Progenitor cell of endocrine pancreas (in vitro differentiated cells): Measurements from ENCODE around the gene USHBP1. TPM values are rescaled to one million over a fixed set of nuclear protein-coding genes. Genes with fewer than 3 reads are reported as not detected.
"Not testable (repeated sequence)": the region's sequence is repeated elsewhere in the genome, so short reads cannot be mapped to it uniquely, and the experiment has no call there.

Experiments used
- DNase-seq: peaks from one replicate; pipeline ENCODE4 v3.0.0; 2021; ENCODE audit warnings: low spot score; ENCODE audit not compliant: unreplicated experiment
- H3K27ac Mint-ChIP-seq: 2 replicates; pipeline ENCODE4 v1.8.0; 2021; ENCODE audit warnings: mild to moderate bottlenecking, moderate library complexity, mixed read lengths
- H3K27me3 Mint-ChIP-seq: 2 replicates; pipeline ENCODE4 v1.8.0; 2021; ENCODE audit warnings: mixed read lengths
- H3K36me3 Mint-ChIP-seq: 2 replicates; pipeline ENCODE4 v1.8.0; 2022; ENCODE audit warnings: mixed read lengths; ENCODE audit not compliant: insufficient read depth
- H3K4me1 Mint-ChIP-seq: 2 replicates; pipeline ENCODE4 v1.8.0; 2021; ENCODE audit warnings: low read depth, mixed read lengths
- H3K4me3 Mint-ChIP-seq: 2 replicates; pipeline ENCODE4 v1.8.0; 2021; ENCODE audit warnings: low read depth, mild to moderate bottlenecking, moderate library complexity, mixed read lengths
- H3K9me3 Mint-ChIP-seq: 2 replicates; pipeline ENCODE4 v1.8.0; 2021; ENCODE audit warnings: low read depth, mixed read lengths
- CTCF ChIP-seq: fragments of 200-600 bp; sonication (generic); IDR thresholded peaks from one replicate; pipeline ENCODE4 v1.5.0; 2021; ENCODE audit warnings: antibody characterized with exemption, mild to moderate bottlenecking; ENCODE audit not compliant: unreplicated experiment
- total RNA-seq: library from RNA; stranded (reverse); gene quantifications from 2 replicates; pipeline ENCODE4 v1.2.1, GENCODE V29; 2021

The USHBP1 gene
- total RNA-seq, 1 donor from 2014 or later, result 0.38 TPM

GRCh38 chr19:17275441-17276175 is 11.1 kb upstream of the USHBP1 start:
- Mint-ChIP-seq H3K27me3 (no peaks in the 10 kb centered on the region), H3K9me3 (no peaks in the 10 kb centered on the region), H3K27ac (no peak overlapping the region), H3K36me3 (peaks cover 17% of the 10 kb centered on the region), H3K4me3 (no peak overlapping the region), H3K4me1 (no peaks in the 10 kb centered on the region)
- DNase-seq, result no peak
- no peak for TF ChIP-seq CTCF

GRCh38 chr19:17274892-17275291 is 10.3 kb upstream of the USHBP1 start:
- H3K36me3 Mint-ChIP-seq, result peaks cover 19% of the 10 kb centered on the region
- H3K27ac Mint-ChIP-seq, DNase-seq, H3K27me3 Mint-ChIP-seq, H3K4me1 Mint-ChIP-seq, H3K4me3 Mint-ChIP-seq, H3K9me3 Mint-ChIP-seq: not testable (repeated sequence)

- peaks cover 6% of the 10 kb centered on the region for H3K4me1 Mint-ChIP-seq
- H3K4me3 Mint-ChIP-seq, result peak overlapping the region; percentile 93
- no peak for TF ChIP-seq CTCF
- H3K9me3 Mint-ChIP-seq, result peaks cover 4% of the 10 kb centered on the region
- H3K27me3 Mint-ChIP-seq, result no peaks in the 10 kb centered on the region
- H3K36me3 Mint-ChIP-seq, result peaks cover 6% of the 10 kb centered on the region
- H3K27ac Mint-ChIP-seq, result no peak overlapping the region
- DNase-seq, result no peak
These were observed 4.2 kb upstream of the USHBP1 start for GRCh38 chr19:17268754-17269153.

GRCh38 chr19:17266975-17267788 is 2.6 kb upstream of the USHBP1 start, which contains the start of gene BABAM1:
BABAM1 (plus strand) TSS chr19:17267443; CDS start chr19:17268807, 1,364 bp downstream.
- peak within 1 kb of the TSS; percentile 91 for H3K27ac Mint-ChIP-seq
- no peaks in the 10 kb centered on the region for H3K27me3 Mint-ChIP-seq
- H3K36me3 Mint-ChIP-seq, result peaks cover 6% of the 10 kb centered on the region
- DNase-seq, result peak; percentile 87
- H3K4me3 Mint-ChIP-seq, result peak within 1 kb of the TSS; percentile 93
- no peak for TF ChIP-seq CTCF
- H3K9me3 Mint-ChIP-seq, result peaks cover 4% of the 10 kb centered on the region
- H3K4me1 Mint-ChIP-seq, result peaks cover 6% of the 10 kb centered on the region

GRCh38 chr19:17266589-17266974 is 2.0 kb upstream of the USHBP1 start:
- DNase-seq, result no peak
- peaks cover 6% of the 10 kb centered on the region for H3K4me1 Mint-ChIP-seq
- peak overlapping the region; percentile 91 for H3K27ac Mint-ChIP-seq
- H3K4me3 Mint-ChIP-seq, result peak overlapping the region; percentile 93
- peaks cover 6% of the 10 kb centered on the region for H3K36me3 Mint-ChIP-seq
- TF ChIP-seq CTCF, result no peak
- no peaks in the 10 kb centered on the region for H3K27me3 Mint-ChIP-seq
- peaks cover 4% of the 10 kb centered on the region for H3K9me3 Mint-ChIP-seq
